ENCODE measurements around the gene BPIFB4.

GRCh38 chr20:33099843-33100538 lies 20.5 kb downstream of the BPIFB4 start:
- no peak for TF ChIP-seq CTCF (conservative IDR thresholded peaks at IDR 0.05)
- TF ChIP-seq ZFX (IDR thresholded peaks at IDR 0.05): no peak
